Naive B cell (primary cell): ENCODE data around the gene CACNA2D3. TPM values are rescaled to one million over a fixed set of nuclear protein-coding genes. Genes with fewer than 3 reads are reported as not detected.

Source experiments
- ATAC-seq, 2 donors: fragments of 150-1000 bp; cut with Tn5 transposase; 2 replicates each; pipeline ENCODE4 v1.10.0; 2021; ENCODE audit warnings: low read depth in 2 of 2, mild to moderate bottlenecking in 2 of 2, moderate library complexity in 2 of 2
- DNase-seq: peaks from one replicate; pipeline ENCODE4 v3.0.0; 2022
- H3K27ac Mint-ChIP-seq, 6 donors: one replicate each; pipeline ENCODE4 v1.8.0; 2020 to 2022; ENCODE audit warnings: mild to moderate bottlenecking in 6 of 6, mixed read lengths in 6 of 6, moderate library complexity in 5 of 6, inconsistent platforms in 2 of 6
- H3K27me3 Mint-ChIP-seq, 3 donors: one replicate each; pipeline ENCODE4 v1.8.0; 2021 to 2022; ENCODE audit warnings: mixed read lengths in 3 of 3, mild to moderate bottlenecking in 1 of 3
- H3K36me3 Mint-ChIP-seq, 2 donors: one replicate each; pipeline ENCODE4 v1.8.0; 2020 to 2022; ENCODE audit warnings: mixed read lengths in 2 of 2, inconsistent platforms in 1 of 2, mild to moderate bottlenecking in 1 of 2
- H3K4me1 Mint-ChIP-seq, 3 donors: one replicate each; pipeline ENCODE4 v1.8.0; 2020 to 2022; ENCODE audit warnings: mixed read lengths in 3 of 3, inconsistent platforms in 1 of 3, mild to moderate bottlenecking in 1 of 3, moderate library complexity in 1 of 3
- H3K4me3 Mint-ChIP-seq, 8 donors: one replicate each; pipeline ENCODE4 v1.8.0; 2020 to 2022; ENCODE audit warnings: mild to moderate bottlenecking in 8 of 8, mixed read lengths in 8 of 8, moderate library complexity in 8 of 8, inconsistent platforms in 2 of 8
- H3K9me3 Mint-ChIP-seq, 7 donors: one replicate each; pipeline ENCODE4 v1.8.0; 2020 to 2022; ENCODE audit warnings: mixed read lengths in 7 of 7, mild to moderate bottlenecking in 5 of 7, inconsistent platforms in 2 of 7, moderate library complexity in 1 of 7
- polyA plus RNA-seq, 6 donors: library from polyadenylated mRNA; unstranded; fragments of 300-500 nt; fragmentation: Illumina TruSeq; gene quantifications; one replicate each; pipeline ENCODE4 v1.2.3, GENCODE V29; 2021; ENCODE audit warnings: low read depth in 6 of 6

CACNA2D3 gene
- polyA plus RNA-seq, 6 donors from 2014 or later, result not detected

DNA sequence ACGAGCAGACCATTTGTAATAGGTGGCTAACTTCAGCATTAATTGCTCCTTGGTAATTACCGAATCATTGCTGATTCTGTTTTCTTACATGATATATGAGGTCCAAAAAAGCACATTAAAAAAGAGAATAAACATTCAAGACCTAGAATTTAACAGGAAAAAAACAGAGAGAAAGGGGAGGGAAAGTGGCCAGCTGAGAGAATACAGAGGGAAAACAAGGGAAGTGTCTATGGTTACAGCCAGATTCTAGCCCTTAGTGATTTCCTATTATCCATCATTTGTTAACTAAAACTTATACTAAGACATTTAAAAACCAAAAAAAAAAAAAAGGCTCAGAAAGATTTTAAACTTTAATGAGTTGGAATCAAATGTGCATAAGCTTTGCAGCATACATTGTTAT lies 636.8 kb downstream of the CACNA2D3 start:
- no peak for DNase-seq
- no peak for ATAC-seq
- no peak overlapping the region for H3K27ac Mint-ChIP-seq
- no peaks in the 10 kb centered on the region for H3K36me3 Mint-ChIP-seq
- H3K27me3 Mint-ChIP-seq, result peaks cover 0 to 3% (median 0%) of the 10 kb centered on the region in 3 donors
- peaks cover 0 to 12% (median 3%) of the 10 kb centered on the region in 7 donors for H3K9me3 Mint-ChIP-seq
- no peak overlapping the region for H3K4me3 Mint-ChIP-seq
- no peaks in the 10 kb centered on the region for H3K4me1 Mint-ChIP-seq

- H3K36me3 Mint-ChIP-seq, result no peaks in the 10 kb centered on the region
- peaks cover 0 to 3% (median 2%) of the 10 kb centered on the region in 3 donors for H3K27me3 Mint-ChIP-seq
- ATAC-seq, result no peak
- H3K27ac Mint-ChIP-seq, result no peak overlapping the region
- H3K9me3 Mint-ChIP-seq, result peaks cover 0 to 12% (median 3%) of the 10 kb centered on the region in 7 donors
- no peak overlapping the region for H3K4me3 Mint-ChIP-seq
- no peak for DNase-seq
- no peaks in the 10 kb centered on the region for H3K4me1 Mint-ChIP-seq
Measured at GRCh38 chr3:54760201-54760600, 637.8 kb downstream of the CACNA2D3 start.

GRCh38 chr3:54761637-54762036 lies 639.3 kb downstream of the CACNA2D3 start:
- Mint-ChIP-seq H3K4me1 (no peaks in the 10 kb centered on the region), H3K4me3 (no peak overlapping the region), H3K27ac (no peak overlapping the region), H3K36me3 (no peaks in the 10 kb centered on the region), H3K9me3 (peaks cover 0 to 12% (median 3%) of the 10 kb centered on the region in 7 donors), H3K27me3 (peaks cover 0 to 10% (median 4%) of the 10 kb centered on the region in 3 donors)
- DNase-seq, result no peak
- ATAC-seq, result no peak

GRCh38 chr3:54764911-54765310 lies 642.6 kb downstream of the CACNA2D3 start:
- Mint-ChIP-seq H3K27ac (no peak overlapping the region), H3K9me3 (peaks cover 0 to 12% (median 3%) of the 10 kb centered on the region in 7 donors), H3K27me3 (peaks cover 0 to 10% (median 4%) of the 10 kb centered on the region in 3 donors)

DNA sequence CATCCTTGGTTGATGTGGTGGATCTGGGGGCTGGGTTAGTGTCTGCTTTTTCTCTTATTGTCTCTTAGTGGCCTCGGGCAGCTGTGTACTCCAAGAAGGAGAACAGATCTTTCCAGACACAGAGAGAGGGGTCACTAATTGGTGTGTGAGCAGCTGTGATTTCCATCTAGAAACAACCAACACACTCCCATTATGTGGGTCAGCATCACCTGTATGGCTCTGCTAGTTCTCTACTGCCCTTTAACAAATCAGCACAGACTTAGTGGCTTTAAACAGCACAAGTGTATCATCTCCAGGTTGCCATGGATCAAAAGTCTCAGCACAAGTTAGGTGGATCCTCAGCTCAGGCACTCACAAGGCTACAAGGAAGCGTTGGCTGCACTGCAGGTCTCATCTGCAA lies 648.7 kb downstream of the CACNA2D3 start:
- no peaks in the 10 kb centered on the region for H3K27me3 Mint-ChIP-seq
- DNase-seq (no peak), ATAC-seq (no peak)
- H3K4me3 Mint-ChIP-seq, result no peak overlapping the region
- H3K27ac Mint-ChIP-seq, result no peak overlapping the region
- no peaks in the 10 kb centered on the region for H3K4me1 Mint-ChIP-seq
- H3K9me3 Mint-ChIP-seq, result peaks cover 0 to 5% (median 0%) of the 10 kb centered on the region in 7 donors
- no peaks in the 10 kb centered on the region for H3K36me3 Mint-ChIP-seq

More at GRCh38 chr3:54764911-54765310, 642.6 kb downstream of the CACNA2D3 start:
- no peaks in the 10 kb centered on the region for H3K4me1 Mint-ChIP-seq
- H3K36me3 Mint-ChIP-seq, result no peaks in the 10 kb centered on the region
- no peak for DNase-seq
- no peak for ATAC-seq
- no peak overlapping the region for H3K4me3 Mint-ChIP-seq

GRCh38 chr3:54772051-54772450 lies 649.7 kb downstream of the CACNA2D3 start:
- Mint-ChIP-seq H3K27me3 (no peaks in the 10 kb centered on the region), H3K27ac (no peak overlapping the region), H3K4me1 (no peaks in the 10 kb centered on the region), H3K4me3 (no peak overlapping the region), H3K36me3 (no peaks in the 10 kb centered on the region), H3K9me3 (peaks cover 0 to 5% (median 2%) of the 10 kb centered on the region in 7 donors)
- ATAC-seq, result no peak
- DNase-seq, result no peak

DNA sequence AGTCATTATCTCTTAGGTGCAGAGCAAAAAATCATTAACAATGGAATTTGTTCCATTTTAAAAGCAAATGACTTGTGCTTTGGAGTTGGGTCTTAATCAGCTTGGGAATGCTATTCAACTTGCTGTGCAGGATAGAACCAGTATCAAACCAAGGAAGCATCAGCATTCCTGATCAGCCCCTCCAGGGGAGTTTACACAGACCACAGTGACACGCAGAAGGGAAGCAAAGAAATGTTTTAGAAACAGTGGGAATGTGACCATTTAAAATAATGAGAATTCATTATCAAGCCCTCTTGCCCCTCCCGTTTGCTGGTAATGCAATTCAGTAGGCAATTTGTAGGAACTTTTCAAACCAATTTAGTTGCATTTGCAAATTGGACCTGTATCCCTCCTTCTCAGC lies 650.4 kb downstream of the CACNA2D3 start:
- H3K9me3 Mint-ChIP-seq, result peaks cover 0 to 5% (median 2%) of the 10 kb centered on the region in 7 donors
- DNase-seq, result no peak
- no peak for ATAC-seq
- no peaks in the 10 kb centered on the region for H3K4me1 Mint-ChIP-seq
- H3K4me3 Mint-ChIP-seq, result no peak overlapping the region
- no peaks in the 10 kb centered on the region for H3K36me3 Mint-ChIP-seq
- H3K27ac Mint-ChIP-seq, result no peak overlapping the region
- no peaks in the 10 kb centered on the region for H3K27me3 Mint-ChIP-seq

DNA sequence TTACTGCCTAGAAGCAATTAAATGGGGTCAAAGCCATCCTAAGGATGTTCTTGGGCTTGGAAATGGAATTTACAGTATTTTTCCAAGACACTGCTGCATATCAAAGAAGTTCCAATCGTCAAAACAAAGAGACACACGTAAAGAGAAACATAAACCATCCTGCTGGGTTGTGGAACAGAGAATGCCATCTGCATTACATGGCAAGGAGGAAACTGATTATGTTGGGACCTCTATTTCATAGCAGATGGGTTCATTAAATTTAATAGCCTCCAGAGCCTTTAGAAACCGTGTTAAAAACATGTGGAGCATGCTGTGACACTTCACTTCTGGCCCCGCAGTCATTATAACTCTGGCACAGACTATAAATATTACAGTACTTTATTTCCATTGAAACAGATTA lies 650.9 kb downstream of the CACNA2D3 start:
- Mint-ChIP-seq H3K9me3 (peaks cover 0 to 5% (median 2%) of the 10 kb centered on the region in 7 donors), H3K36me3 (no peaks in the 10 kb centered on the region), H3K4me3 (no peak overlapping the region), H3K27ac (no peak overlapping the region), H3K27me3 (no peaks in the 10 kb centered on the region), H3K4me1 (no peaks in the 10 kb centered on the region)
- ATAC-seq (no peak), DNase-seq (no peak)

DNA sequence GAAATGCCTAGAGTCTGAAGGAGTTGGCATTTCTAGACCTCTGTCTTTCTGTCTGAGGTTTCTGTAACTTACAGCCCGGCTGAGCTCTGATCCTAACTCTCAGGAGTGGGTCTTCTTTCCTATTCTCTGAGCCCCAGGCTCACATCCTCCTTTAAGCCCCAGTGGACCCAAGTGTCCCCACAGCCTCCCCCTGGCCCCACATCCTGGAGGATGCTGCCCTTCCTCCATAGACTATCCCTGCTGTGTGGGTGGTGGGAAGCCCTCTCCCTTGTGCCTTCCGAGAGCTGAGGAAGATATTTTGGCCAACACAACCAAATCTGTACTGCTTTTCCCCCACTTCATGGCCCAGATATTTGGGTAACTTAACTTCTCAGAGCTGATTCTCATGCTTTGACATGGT lies 654.2 kb downstream of the CACNA2D3 start:
- no peak for DNase-seq
- H3K27me3 Mint-ChIP-seq, result no peaks in the 10 kb centered on the region
- H3K27ac Mint-ChIP-seq, result no peak overlapping the region
- H3K36me3 Mint-ChIP-seq, result no peaks in the 10 kb centered on the region
- no peak for ATAC-seq
- peaks cover 0 to 5% (median 2%) of the 10 kb centered on the region in 7 donors for H3K9me3 Mint-ChIP-seq
- H3K4me3 Mint-ChIP-seq, result no peak overlapping the region
- no peaks in the 10 kb centered on the region for H3K4me1 Mint-ChIP-seq

DNA sequence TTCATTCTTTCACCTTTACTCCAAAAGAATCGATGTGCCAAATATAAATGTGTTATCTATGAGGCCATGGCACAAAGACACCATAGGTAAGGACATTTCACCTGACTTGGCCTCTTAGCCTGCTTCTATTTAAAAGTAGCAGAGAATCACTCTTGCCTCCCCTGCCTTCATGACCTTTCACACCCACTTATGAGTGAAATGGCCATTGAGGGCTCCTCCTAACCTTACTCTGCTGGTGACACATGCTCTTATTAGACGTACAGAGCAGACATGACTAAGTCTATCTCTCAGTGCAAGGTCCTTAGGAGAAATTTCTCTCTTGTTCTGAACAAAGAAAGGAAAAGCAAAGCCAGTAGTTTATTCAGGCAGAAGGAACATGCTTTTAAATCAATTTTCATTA lies 654.8 kb downstream of the CACNA2D3 start:
- Mint-ChIP-seq H3K27ac (no peak overlapping the region), H3K4me1 (no peaks in the 10 kb centered on the region), H3K27me3 (no peaks in the 10 kb centered on the region), H3K36me3 (no peaks in the 10 kb centered on the region), H3K4me3 (no peak overlapping the region), H3K9me3 (peaks cover 0 to 5% (median 2%) of the 10 kb centered on the region in 7 donors)
- ATAC-seq (no peak), DNase-seq (no peak)

DNA sequence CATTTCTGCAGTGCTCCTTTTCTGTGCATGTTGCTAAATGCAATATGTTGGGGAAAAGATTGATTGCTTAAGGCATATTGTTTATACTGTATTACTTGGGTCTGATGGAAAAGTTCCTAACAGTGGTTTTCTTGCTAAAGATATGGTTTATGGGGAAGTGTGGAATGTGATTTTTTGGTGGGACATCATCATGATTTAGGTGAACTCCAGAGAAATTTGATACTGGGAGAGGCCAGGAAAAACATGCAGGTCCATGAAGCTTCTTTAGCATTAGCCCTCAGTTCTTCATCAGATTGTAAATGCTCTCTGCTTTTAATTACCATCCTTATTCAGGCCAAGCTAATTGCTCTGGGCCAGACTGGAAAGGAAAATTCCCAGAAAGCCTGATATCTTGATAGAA lies 658.0 kb downstream of the CACNA2D3 start:
- Mint-ChIP-seq H3K4me1 (no peaks in the 10 kb centered on the region), H3K36me3 (no peaks in the 10 kb centered on the region), H3K4me3 (no peak overlapping the region), H3K27me3 (no peaks in the 10 kb centered on the region), H3K27ac (no peak overlapping the region), H3K9me3 (peaks cover 0 to 4% (median 0%) of the 10 kb centered on the region in 7 donors)
- no peak for DNase-seq
- no peak for ATAC-seq

GRCh38 chr3:54781728-54782127 lies 659.4 kb downstream of the CACNA2D3 start:
- peaks cover 0 to 2% (median 0%) of the 10 kb centered on the region in 7 donors for H3K9me3 Mint-ChIP-seq
- H3K27me3 Mint-ChIP-seq, result no peaks in the 10 kb centered on the region
- H3K27ac Mint-ChIP-seq, result no peak overlapping the region
- no peaks in the 10 kb centered on the region for H3K4me1 Mint-ChIP-seq
- H3K36me3 Mint-ChIP-seq, result no peaks in the 10 kb centered on the region
- no peak for DNase-seq
- ATAC-seq, result no peak
- no peak overlapping the region for H3K4me3 Mint-ChIP-seq

- Mint-ChIP-seq H3K27ac (no peak overlapping the region), H3K4me1 (no peaks in the 10 kb centered on the region), H3K36me3 (no peaks in the 10 kb centered on the region), H3K27me3 (no peaks in the 10 kb centered on the region), H3K9me3 (peaks cover 0 to 7% (median 0%) of the 10 kb centered on the region in 7 donors), H3K4me3 (no peak overlapping the region)
- ATAC-seq, result no peak
- DNase-seq, result no peak
Measured at GRCh38 chr3:54783611-54784010, 661.3 kb downstream of the CACNA2D3 start.

DNA sequence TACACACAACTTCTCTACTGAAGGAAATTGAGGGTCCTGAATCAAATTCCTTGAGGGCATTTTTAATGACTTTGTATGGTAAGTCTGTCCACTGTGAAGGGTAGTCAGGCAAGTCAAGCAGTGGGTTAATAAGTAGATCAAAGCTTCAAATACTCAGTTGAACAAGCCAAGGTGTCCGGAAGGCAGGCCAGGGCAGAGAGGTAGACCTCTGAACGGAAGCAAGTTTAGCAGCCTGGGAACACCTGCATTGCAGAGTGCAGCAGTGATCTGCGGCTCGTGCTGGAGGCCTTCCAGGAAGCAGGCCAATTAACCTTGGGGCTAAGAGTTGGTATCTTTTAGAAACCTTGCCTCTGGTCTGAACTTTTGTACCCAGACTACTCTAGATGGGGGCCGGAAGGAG lies 661.7 kb downstream of the CACNA2D3 start:
- Mint-ChIP-seq H3K4me1 (no peaks in the 10 kb centered on the region), H3K27ac (no peak overlapping the region), H3K36me3 (no peaks in the 10 kb centered on the region), H3K9me3 (peaks cover 0 to 7% (median 0%) of the 10 kb centered on the region in 7 donors), H3K27me3 (no peaks in the 10 kb centered on the region), H3K4me3 (no peak overlapping the region)
- no peak for DNase-seq
- ATAC-seq, result no peak

GRCh38 chr3:54785976-54786375 lies 663.6 kb downstream of the CACNA2D3 start:
- no peaks in the 10 kb centered on the region for H3K4me1 Mint-ChIP-seq
- DNase-seq (no peak), ATAC-seq (no peak)
- H3K36me3 Mint-ChIP-seq, result no peaks in the 10 kb centered on the region
- no peak overlapping the region for H3K4me3 Mint-ChIP-seq
- H3K9me3 Mint-ChIP-seq, result peaks cover 0 to 7% (median 0%) of the 10 kb centered on the region in 7 donors
- H3K27me3 Mint-ChIP-seq, result peaks cover 0 to under 1% (median 0%) of the 10 kb centered on the region in 3 donors
- H3K27ac Mint-ChIP-seq, result no peak overlapping the region
